GM18505 (cell line): Measurements from ENCODE around the gene RAB40AL.
A peak's percentile ranks its signal among the peaks of the same experiment; 100 is the strongest.
"Not testable (repeated sequence)": the region's sequence is repeated elsewhere in the genome, so short reads cannot be mapped to it uniquely, and the experiment has no call there.

Source experiments
- ATAC-seq: cut with Tn5 transposase; IDR thresholded peaks from one replicate; pipeline ENCODE4 v1.9.1; 2021; ENCODE audit not compliant: unreplicated experiment
- POLR2A ChIP-seq: IDR thresholded peaks from 4 replicates; pipeline ENCODE4 v1.6.1; 2011; ENCODE audit warnings: borderline replicate concordance; ENCODE audit not compliant: insufficient read depth, insufficient read length; ENCODE audit errors: extremely low read depth

The RAB40AL gene, protein sequence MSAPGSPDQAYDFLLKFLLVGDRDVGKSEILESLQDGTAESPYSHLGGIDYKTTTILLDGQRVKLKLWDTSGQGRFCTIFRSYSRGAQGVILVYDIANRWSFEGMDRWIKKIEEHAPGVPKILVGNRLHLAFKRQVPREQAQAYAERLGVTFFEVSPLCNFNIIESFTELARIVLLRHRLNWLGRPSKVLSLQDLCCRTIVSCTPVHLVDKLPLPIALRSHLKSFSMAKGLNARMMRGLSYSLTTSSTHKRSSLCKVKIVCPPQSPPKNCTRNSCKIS

DNA sequence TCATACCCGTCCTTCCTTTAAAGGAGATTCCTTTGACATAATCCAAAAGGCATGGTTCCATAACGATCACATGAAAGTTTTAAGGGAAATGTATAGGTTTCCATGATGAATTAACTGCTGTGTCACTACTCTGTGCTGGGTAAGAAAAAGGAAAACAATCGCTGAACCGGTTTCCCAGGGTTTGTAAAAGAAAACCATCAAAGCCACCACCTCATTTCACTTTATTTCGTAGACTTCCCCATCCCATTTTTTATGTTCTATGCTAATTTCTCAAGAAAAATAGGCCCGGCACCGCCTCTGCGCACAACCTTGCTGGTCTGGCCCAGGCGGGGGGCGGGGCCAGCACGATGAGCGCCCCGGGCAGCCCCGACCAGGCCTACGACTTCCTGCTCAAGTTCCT lies at the start of gene RAB40AL:
RAB40AL (plus strand) TSS at position 301 of the 400 bp plus-strand sequence; CDS start at position 348, 47 bp downstream.
- not testable (repeated sequence) for ATAC-seq

DNA sequence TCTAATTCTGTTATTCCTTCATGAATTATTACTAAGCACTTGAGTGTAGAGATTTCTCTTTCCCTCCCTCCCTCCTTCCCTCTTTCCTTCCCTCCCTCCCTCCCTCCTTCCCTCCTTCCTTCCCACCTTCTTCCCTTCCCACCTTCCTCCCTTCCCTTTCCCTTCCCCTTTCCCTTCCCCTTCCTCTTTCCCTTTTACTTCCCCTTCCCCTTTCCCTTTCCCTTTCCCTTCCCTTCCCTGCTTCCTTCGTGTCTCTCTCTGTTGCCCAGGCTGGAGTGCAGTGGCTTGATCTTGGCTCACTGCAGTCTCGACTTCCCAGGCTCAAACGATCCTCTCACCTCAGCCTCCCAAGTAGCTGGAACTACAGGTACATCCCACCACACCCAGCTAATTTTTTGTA lies 49.4 kb upstream of the RAB40AL start:
- no peak for TF ChIP-seq POLR2A
- no peak for ATAC-seq

DNA sequence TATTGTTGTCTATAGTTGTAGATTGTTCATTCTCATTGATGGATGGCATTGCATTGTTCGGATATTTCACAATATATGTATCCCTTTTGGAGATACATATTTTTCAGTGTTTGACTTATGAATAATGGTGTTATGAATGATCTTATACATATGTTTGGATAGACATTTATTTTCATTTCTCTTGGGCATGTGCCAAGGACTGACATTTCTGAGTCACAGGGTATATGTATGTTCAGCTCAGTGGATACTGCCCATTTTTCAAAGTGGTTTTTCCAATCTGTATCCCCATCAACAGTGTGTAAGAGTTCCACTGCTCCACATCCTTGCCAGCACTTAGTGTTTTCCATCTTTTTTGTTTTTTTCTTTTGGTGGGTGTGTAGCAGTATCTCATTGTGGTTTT lies 45.0 kb upstream of the RAB40AL start:
- TF ChIP-seq POLR2A, result no peak
- ATAC-seq, result no peak

DNA sequence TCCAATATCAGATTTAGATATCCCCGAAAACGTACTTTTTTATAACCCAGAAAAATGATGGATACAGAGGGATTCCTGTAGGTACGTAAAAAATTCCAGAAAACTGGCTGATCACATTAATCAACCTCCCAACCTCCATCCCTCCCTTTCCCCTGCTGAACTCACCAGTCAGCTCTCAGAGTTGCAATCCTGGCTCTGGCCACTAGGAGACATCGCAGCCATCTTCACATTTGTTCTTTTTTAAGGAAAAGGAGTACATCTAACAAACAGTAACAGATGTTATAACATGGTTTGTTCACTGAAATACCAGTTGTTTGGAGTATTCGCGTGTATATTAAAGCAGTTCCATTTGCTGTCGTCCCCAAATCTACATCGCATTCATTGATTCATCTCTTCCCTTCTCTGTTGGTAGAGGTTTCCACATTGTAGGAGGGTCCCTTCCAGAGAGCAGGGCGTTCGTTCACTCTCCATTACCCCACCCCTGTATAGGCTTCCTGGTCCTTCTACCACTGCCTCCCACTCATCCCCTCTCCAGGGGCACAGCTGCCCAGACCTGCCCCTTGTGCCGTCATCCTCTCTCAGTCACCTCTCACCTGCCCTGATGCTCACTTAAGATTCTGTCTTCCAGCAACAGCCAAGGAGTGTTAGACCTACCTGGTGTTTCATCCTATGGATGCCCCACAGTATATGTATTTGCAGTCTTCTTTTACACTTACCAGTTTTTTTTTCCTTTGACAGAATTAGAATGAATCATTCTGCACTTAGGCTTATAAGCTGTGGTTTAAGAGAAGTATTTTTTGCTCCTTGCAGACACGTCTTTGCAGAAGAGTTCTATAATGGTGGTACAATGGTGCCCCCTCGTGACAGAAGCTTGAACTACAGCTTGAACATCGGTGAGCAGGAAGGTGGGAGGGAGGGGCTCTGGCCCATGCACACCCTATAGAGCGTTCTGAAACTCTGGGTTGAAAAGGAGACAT lies 36.8 kb upstream of the RAB40AL start:
- TF ChIP-seq POLR2A, result no peak
- peak; percentile 88 for ATAC-seq

DNA sequence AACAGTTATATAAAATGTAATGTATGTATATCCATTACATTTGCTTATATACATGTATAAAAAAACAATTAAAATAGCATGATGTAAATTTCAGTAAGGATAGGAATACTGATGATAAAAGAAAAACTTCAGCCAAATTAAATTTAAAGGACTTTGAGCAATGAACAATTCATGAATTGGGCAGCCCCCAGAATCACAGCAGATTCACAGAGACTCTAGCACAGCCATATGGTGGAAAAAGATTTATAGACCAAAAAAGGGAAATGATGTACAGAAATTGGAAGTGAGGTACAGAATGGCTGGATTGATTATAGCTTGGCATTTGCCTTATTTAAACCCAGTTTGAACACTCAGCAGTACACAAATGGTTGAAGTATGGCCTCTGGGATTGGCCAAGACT lies 34.7 kb upstream of the RAB40AL start:
- ATAC-seq, result no peak
- no peak for TF ChIP-seq POLR2A

DNA sequence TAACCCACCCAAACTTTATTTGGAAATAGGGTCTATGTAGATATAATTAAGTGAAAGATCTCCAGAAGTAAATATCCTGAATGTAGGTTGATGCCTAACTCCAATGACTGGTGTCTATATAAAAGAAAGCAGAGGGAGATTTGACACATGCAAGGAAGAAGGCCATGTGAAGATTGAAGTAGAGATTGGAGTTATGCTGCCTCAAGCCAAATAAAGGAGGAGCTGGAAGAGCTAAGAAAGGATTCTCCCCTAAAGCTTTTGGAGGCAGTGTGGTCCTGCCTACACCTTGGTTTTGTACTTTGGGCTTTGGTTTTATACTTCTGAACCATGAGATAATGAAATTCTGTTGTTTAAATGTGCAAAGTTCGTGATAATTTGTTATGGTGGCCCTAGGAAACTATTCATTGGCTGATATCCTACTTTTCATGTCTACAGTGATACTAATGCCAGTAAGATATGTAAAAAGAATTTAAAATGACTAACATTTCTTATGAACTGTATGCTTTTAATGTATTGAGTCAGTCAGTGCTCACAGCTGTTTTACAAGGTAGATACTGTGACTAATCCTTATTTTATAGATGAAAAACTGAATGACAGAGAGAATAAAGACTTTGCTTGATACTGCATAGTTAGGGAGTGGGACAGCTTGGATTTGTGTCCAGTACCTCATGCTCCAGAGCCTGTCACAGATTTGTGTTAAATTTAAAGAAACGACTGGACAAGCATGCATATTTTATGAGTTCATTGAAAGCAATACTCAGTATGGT lies 5.9 kb upstream of the RAB40AL start:
- no peak for ATAC-seq
- no peak for TF ChIP-seq POLR2A

DNA sequence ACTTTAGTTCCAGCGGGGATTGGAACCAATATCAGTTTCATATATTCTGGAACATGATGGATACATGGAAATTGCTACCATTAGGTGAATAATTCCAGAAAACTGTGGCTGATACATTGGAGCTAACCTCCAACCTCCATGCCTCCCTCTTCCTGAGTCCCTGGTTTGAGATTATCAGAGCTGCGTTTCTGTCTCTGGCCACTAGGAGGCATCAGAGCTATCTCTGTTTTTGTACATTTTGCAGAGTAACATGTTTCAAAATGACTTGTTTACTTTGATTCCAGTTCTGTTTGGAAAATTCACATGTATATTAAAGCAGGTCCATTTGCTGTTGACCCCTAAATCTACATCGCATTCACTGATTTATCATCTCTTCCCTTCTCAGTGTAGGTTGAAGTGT lies 2.4 kb upstream of the RAB40AL start:
- no peak for ATAC-seq

DNA sequence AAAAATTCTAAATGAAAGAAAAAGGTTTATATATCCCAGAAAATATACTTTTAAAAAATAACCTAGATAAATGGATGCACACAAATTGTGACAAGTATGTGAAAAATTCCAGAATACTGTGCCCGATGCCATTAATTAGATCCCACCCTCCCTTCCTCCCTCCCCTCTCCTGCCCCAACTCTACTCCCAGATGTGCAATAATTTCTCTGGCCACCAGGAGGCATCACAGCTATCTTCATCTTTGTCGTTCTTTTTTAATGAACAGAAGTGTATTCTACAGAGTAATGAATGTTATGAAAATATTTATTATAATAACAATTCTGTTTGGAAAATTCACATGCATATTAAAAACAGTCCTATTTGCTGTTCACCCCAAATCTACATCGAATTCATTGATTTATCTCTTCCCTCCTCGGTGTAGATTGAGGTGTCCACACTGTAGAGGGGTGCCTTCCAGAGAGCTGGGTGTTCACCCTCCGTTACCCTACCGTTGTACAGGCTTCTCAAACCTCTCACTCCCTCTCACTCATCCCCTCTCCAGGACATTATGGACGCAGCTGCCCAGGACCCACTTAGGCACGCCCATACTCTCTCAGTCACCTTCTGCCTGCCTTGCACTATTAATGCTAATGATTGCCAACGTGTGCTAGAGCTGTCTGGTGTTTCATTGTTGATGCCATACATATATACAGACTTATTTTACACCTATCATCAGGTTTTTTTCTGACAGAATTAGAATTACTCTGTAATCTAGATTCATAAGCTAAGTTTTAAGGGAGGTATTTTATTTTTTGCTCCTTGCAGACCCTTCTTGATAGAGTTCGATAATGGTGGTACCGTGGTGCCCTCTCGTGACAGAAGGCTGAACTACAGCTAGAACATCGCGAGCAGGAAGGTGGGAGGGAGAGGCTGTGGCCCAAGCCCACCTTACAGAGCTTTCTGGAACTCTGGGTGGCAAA lies 14.1 kb downstream of the RAB40AL start:
- peak; percentile 67 for ATAC-seq
- no peak for TF ChIP-seq POLR2A

More for the DNA sequence above, 2.4 kb upstream of the RAB40AL start:
- TF ChIP-seq POLR2A, result no peak

DNA sequence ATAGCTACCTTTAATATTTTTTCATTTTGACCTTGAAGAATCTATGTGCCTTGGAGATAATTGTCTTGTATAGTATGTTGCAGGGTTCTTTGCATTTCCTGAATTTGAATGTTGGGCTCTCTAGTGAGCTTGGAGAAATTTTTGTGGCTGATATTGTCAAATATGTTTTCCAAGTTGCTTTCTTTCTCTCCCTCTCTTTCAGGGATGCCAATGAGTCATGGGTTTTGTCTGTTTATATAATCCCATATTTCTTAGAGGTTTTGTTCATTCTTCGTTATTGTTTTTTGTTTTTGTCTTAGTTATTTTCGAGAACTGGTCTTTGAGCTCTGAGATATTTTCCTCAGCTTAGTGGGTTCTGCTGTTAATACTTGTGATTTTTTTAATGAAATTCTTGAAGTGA lies 20.7 kb downstream of the RAB40AL start:
- no peak for ATAC-seq
- no peak for TF ChIP-seq POLR2A

DNA sequence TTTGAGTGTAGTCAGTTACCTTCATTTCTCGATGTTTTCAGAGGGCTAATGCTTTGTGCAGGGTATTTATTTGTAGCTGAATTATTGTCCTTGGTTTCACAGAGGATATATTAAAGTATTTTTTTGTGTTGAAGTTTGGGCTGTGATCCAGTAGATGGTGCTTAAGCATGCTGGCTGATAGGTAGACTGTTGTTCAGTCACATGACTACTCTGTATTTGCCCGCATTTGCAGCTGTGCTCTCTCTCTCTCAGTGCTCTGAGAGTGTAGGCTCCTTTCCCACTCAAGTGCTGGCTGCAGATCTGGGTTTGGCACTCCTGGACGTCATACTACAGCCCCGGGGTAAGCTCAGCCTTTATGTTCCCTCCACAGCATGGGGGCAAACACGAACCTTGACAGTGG lies 21.7 kb downstream of the RAB40AL start:
- TF ChIP-seq POLR2A, result no peak
- no peak for ATAC-seq

DNA sequence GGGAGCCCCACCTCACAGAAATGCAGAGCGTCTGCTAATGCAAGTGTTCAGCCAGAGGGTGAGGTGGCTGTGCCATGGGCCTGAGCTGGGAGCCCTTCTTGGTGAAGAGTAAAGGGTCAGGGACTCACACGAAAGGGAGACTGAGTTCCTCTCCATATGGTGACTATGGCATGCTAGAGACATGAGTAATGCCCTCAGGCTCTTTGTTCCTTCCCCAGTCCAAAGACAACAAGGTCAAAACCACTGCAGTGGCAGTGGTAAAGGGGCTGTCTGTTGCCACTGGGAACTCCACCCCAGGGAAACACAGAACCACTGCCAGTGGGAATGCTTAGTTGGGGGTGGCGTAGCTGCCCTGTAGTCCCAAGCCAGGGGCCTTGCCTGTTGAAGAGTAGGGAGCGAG lies 22.4 kb downstream of the RAB40AL start:
- no peak for ATAC-seq
- TF ChIP-seq POLR2A, result no peak

DNA sequence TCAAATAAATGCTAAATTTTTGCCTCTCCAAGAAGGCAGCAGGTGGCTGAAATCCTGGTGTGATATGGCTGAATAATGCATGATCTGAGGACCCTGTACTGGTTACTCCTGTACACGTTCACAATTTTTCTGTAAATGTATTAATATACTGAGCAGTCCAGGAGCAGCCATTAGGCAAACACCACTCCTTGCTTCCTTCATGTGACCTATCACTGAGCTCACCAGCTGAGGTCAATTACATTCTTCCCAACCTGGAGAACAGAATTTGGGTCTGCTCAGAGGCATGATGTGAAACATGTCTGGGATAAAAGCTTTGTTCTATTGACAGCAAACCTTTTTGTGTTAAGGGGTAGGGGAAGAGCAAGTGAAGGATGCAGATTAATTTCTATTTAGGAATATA lies 26.9 kb downstream of the RAB40AL start:
- no peak for TF ChIP-seq POLR2A
- no peak for ATAC-seq
